AG04450 (cell line): ENCODE measurements around the gene TMEM218. TPM values are rescaled to one million over a fixed set of nuclear protein-coding genes. Genes with fewer than 3 reads are reported as not detected.

ENCODE experiments used
- CTCF ChIA-PET: fragments of 300-600, 350-600 bp; formaldehyde crosslinking; extraction: SDS; loops from one replicate; lab custom pipeline; 2022; ENCODE audit warnings: antibody characterized with exemption, inconsistent platforms; lab: Charles Lee
- POLR2A ChIA-PET: fragments of 350-600 bp; formaldehyde crosslinking; extraction: SDS; loops from one replicate; lab custom pipeline; 2021; ENCODE audit warnings: antibody characterized with exemption, inconsistent platforms; lab: Yijun Ruan, JAX
- DNase-seq: peaks from one replicate; pipeline ENCODE4 v3.0.0-alpha.2; 2011; ENCODE audit warnings: low read depth, low spot score
- H3K27ac ChIP-seq: one replicate; pipeline ENCODE4 v1.5.1; 2012; ENCODE audit warnings: low read depth, low read length, control low read depth
- H3K27me3 ChIP-seq: one replicate; pipeline ENCODE4 v1.6.0; 2012; ENCODE audit warnings: low read length; ENCODE audit not compliant: control insufficient read depth, insufficient read depth
- H3K4me3 ChIP-seq: 2 replicates; pipeline ENCODE4 v1.5.1; 2011; ENCODE audit warnings: mild to moderate bottlenecking, low read depth, low read length, control low read depth
- H3K9me3 ChIP-seq: 2 replicates; pipeline ENCODE4 v1.5.1; 2012; ENCODE audit warnings: low read length; ENCODE audit not compliant: control insufficient read depth, insufficient read depth
- CTCF ChIP-seq: IDR thresholded peaks from 2 replicates; pipeline ENCODE4 v1.5.1; 2011; ENCODE audit warnings: low read depth, low read length, control low read depth, inconsistent platforms
- polyA plus RNA-seq: library from polyadenylated mRNA; depleted of rRNA; stranded (reverse); fragments of >200 nt; gene quantifications from 2 replicates; pipeline ENCODE4 v1.2.3, GENCODE V29; 2011

Gene TMEM218
- polyA plus RNA-seq, 1 experiment: 29.9 TPM

DNA sequence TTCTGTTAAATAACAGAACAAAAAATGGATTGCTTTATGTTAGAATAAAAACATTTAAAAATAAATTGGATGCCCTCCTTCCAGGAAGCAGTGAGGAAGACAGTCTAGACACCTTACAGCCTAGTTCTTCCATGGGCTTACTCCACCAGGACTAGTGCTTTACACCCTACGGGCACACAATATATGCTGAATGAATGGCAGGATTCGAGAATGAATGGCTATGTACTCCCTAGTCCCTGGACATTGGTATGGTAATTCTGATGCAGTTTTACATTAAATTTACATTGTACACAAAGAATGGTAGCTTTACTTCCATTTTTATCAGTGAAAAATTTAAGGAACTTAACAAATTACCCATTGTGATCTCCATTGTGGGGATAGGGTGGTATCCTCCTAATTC is 16.7 kb downstream of the TMEM218 start:
- H3K27me3 ChIP-seq: no peaks in the 10 kb centered on the region
- CTCF ChIA-PET: interaction anchor here (1.4 kb wide), 1 partner anchor 251 kb away, joined by 4 read pairs; no protein-coding TSS in a partner anchor
- H3K4me3 ChIP-seq: no peak overlapping the region
- no peak for DNase-seq
- TF ChIP-seq CTCF: no peak
- H3K9me3 ChIP-seq: no peaks in the 10 kb centered on the region
- POLR2A ChIA-PET: no interaction called here
- no peak overlapping the region for H3K27ac ChIP-seq

- no peak overlapping the region for H3K27ac ChIP-seq
- H3K9me3 ChIP-seq: no peaks in the 10 kb centered on the region
- CTCF ChIA-PET: interaction anchor here (4.6 to 6.7 kb wide), 3 partner anchors 48 to 311 kb away, joined by 89 to 185 read pairs (median 130); no protein-coding TSS in a partner anchor
- H3K4me3 ChIP-seq: no peak overlapping the region
- H3K27me3 ChIP-seq: no peaks in the 10 kb centered on the region
- POLR2A ChIA-PET: no interaction called here
- no peak for TF ChIP-seq CTCF
- DNase-seq: no peak
Measured at GRCh38 chr11:125093502-125093901, 17.9 kb downstream of the TMEM218 start.

DNA sequence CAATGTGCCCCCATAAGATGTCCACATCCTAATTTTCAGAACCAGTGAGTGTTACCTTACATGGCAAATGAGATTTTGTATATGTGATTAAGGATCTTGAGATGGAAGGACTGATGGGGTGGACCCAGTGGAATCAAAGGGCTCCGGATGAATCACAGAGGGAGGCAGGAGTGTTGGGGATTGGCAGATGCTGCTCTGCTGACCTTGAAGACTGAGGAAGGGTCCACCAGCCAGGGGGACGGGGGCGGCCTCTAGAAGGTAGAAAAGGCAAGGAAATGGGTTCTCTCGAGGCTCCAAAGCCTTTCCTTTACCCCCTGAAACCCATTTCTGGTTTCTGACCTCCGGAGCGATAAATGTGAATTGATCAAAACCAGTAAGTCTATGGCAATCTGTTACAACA is 18.8 kb downstream of the TMEM218 start:
- H3K27me3 ChIP-seq: no peaks in the 10 kb centered on the region
- no peak overlapping the region for H3K27ac ChIP-seq
- no peak overlapping the region for H3K4me3 ChIP-seq
- H3K9me3 ChIP-seq: no peaks in the 10 kb centered on the region
- ChIA-PET CTCF (interaction anchor here (1.9 to 6.7 kb wide), 10 partner anchors 8 to 312 kb away, joined by 5 to 185 read pairs (median 18); no protein-coding TSS in a partner anchor), POLR2A (no interaction called here)
- TF ChIP-seq CTCF: no peak
- no peak for DNase-seq

DNA sequence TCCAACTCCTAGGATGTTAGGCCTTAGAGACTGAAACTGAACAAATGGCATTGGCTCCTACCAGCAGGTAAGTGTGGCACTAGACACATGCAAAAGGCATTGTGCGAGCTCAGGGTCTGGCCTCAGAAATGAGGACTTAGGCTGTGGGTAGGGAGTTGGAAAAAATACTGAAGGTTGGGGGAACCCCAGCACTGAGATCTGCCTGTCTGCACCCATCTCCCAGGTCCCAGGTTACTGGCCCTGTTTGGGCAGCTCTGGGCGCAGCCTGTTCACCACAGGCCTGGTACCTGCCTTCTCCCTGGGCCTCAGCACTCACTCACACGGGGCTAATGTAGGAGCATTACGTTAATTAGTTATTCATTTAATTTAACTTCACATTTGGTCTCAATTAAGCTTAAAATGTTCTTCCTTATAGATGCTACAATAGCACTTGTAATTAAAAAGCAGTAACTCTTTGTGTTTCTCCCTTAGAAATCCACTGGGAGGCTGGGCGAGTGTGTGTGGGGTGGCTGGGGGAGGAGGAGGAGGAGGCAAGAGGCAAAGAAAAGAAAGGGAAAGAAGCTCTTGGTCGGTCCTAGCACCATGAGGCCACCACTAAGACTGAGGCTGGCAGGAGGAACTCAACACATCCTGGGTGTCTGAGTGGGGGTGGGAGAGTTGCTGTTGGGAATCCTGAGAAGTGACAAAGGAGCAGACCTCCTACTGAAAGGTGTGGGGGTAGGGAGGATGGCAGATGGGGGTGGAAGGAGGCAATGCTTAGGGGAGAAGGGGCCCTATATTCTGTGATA is 19.4 kb downstream of the TMEM218 start:
- Histone ChIP-seq H3K4me3 (no peak overlapping the region), H3K27ac (peak overlapping the region; percentile 52), H3K27me3 (no peaks in the 10 kb centered on the region), H3K9me3 (no peaks in the 10 kb centered on the region)
- ChIA-PET CTCF (interaction anchor here (0.8 to 6.7 kb wide), 34 partner anchors 8 to 787 kb away, joined by 3 to 185 read pairs (median 8); partner anchors contain the start of genes CCDC15, PKNOX2 and SLC37A2), POLR2A (interaction anchor here (0.8 to 1.6 kb wide), 2 partner anchors 19 to 50 kb away, joined by 3 to 4 read pairs; partner anchors contain the start of gene TMEM218)
- TF ChIP-seq CTCF: no peak
- DNase-seq: no peak
